Liver (tissue), 3 donors: ENCODE data around the gene CAPG.

Experiments used
- EGR1 ChIP-seq, 2 donors: IDR thresholded peaks; 2 replicates each; pipeline ENCODE4 v1.6.1; 2016 to 2018; ENCODE audit warnings: antibody characterized with exemption in 2 of 2, low read depth in 2 of 2
- FOXA1 ChIP-seq: IDR thresholded peaks from 2 replicates; pipeline ENCODE4 v1.6.1; 2016; ENCODE audit warnings: antibody characterized with exemption
- FOXA2 ChIP-seq: IDR thresholded peaks from 2 replicates; pipeline ENCODE4 v1.6.1; 2016; ENCODE audit warnings: antibody characterized with exemption
- GABPA ChIP-seq, 2 donors: IDR thresholded peaks in 1 of 2; conservative IDR thresholded peaks in 1 of 2; 2 replicates each; pipeline ENCODE4 v1.6.1; 2016; ENCODE audit warnings: antibody characterized with exemption in 2 of 2, mild to moderate bottlenecking in 1 of 2, moderate library complexity in 1 of 2
- HNF4A ChIP-seq, 2 donors: conservative IDR thresholded peaks; 2 replicates each; pipeline ENCODE4 v1.6.1; 2016; ENCODE audit warnings: antibody characterized with exemption in 2 of 2, mild to moderate bottlenecking in 2 of 2
- JUND ChIP-seq, 2 donors: IDR thresholded peaks; 2 replicates each; pipeline ENCODE4 v1.6.1; 2016; ENCODE audit warnings: antibody characterized with exemption in 2 of 2
- RAD21 ChIP-seq, 2 donors: IDR thresholded peaks; 2 replicates each; pipeline ENCODE4 v1.6.1; 2016; ENCODE audit warnings: antibody characterized with exemption in 2 of 2, mild to moderate bottlenecking in 2 of 2
- SP1 ChIP-seq: IDR thresholded peaks from 2 replicates; pipeline ENCODE4 v1.6.1; 2018; ENCODE audit warnings: antibody characterized with exemption, mild to moderate bottlenecking
- TAF1 ChIP-seq: conservative IDR thresholded peaks from 2 replicates; pipeline ENCODE4 v1.6.1; 2016; ENCODE audit warnings: antibody characterized with exemption, mild to moderate bottlenecking
- YY1 ChIP-seq: IDR thresholded peaks from 2 replicates; pipeline ENCODE4 v1.6.1; 2016; ENCODE audit warnings: antibody characterized with exemption, mild to moderate bottlenecking
- TF ChIP-seq, protein P1 (sequence below): fragments of 150-350 bp; IDR thresholded peaks from 2 replicates; pipeline ENCODE4 v1.5.1; 2017; ENCODE audit warnings: improper control_type of control experiment, low read depth, low read length; ENCODE audit not compliant: missing input control
- TF ChIP-seq, protein P2 (sequence below): IDR thresholded peaks from 2 replicates; pipeline ENCODE4 v1.6.1; 2016; ENCODE audit warnings: antibody characterized with exemption
- TF ChIP-seq, protein P3 (sequence below): IDR thresholded peaks from 2 replicates; pipeline ENCODE4 v1.6.1; 2016; ENCODE audit warnings: antibody characterized with exemption
- donor health status: healthy.
- donor health status: healthy.

DNA sequence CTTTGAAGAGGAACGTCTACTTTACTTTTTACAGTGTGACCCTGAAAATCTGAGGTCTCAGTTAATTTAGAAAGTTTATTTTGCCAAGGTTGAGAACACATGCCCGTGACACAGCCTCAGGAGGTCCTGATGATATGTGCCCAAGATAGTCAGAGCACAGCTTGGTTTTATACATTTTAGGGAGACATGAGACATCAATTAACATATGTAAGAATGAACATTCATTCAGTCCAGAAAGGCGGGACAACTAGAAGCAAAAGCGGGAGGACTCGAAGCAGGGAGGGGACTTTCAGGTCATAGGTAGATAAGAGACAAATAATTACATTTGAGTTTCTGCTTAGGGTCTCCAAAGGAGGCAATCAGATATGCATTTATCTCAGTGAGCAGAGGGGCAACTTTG is 31.9 kb downstream of the CAPG start:
- TF ChIP-seq FOXA2: no peak
- TF ChIP-seq, protein P1, sequence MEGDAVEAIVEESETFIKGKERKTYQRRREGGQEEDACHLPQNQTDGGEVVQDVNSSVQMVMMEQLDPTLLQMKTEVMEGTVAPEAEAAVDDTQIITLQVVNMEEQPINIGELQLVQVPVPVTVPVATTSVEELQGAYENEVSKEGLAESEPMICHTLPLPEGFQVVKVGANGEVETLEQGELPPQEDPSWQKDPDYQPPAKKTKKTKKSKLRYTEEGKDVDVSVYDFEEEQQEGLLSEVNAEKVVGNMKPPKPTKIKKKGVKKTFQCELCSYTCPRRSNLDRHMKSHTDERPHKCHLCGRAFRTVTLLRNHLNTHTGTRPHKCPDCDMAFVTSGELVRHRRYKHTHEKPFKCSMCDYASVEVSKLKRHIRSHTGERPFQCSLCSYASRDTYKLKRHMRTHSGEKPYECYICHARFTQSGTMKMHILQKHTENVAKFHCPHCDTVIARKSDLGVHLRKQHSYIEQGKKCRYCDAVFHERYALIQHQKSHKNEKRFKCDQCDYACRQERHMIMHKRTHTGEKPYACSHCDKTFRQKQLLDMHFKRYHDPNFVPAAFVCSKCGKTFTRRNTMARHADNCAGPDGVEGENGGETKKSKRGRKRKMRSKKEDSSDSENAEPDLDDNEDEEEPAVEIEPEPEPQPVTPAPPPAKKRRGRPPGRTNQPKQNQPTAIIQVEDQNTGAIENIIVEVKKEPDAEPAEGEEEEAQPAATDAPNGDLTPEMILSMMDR: no peak
- TF ChIP-seq, protein P2, sequence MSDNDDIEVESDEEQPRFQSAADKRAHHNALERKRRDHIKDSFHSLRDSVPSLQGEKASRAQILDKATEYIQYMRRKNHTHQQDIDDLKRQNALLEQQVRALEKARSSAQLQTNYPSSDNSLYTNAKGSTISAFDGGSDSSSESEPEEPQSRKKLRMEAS: no peak
- TF ChIP-seq RAD21 (IDR thresholded peaks at IDR 0.05): no peak
- TF ChIP-seq SP1: no peak
- TF ChIP-seq FOXA1: no peak
- TF ChIP-seq, protein P3, sequence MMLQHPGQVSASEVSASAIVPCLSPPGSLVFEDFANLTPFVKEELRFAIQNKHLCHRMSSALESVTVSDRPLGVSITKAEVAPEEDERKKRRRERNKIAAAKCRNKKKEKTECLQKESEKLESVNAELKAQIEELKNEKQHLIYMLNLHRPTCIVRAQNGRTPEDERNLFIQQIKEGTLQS: no peak
- TF ChIP-seq GABPA (IDR thresholded peaks at IDR 0.05 in 1 of 2, conservative IDR thresholded peaks at IDR 0.05 in 1 of 2): no peak
- no peak for TF ChIP-seq JUND (IDR thresholded peaks at IDR 0.05)
- no peak for TF ChIP-seq YY1
- no peak for TF ChIP-seq EGR1 (IDR thresholded peaks at IDR 0.05; ENCODE audit: low read depth in 2 of 2)
- no peak for TF ChIP-seq TAF1
- TF ChIP-seq HNF4A (conservative IDR thresholded peaks at IDR 0.05): no peak
